HL-60/S4 (cell line): ENCODE measurements around the gene TSPEAR.

Experiments
- in situ Hi-C: fragments of 300-500 bp; cut with MboI; formaldehyde crosslinking; loops from 2 replicates; pipeline ENCODE4 v1.14.3; 2022; ENCODE audit warnings: low sequenced_read_pairs

Gene TSPEAR

DNA sequence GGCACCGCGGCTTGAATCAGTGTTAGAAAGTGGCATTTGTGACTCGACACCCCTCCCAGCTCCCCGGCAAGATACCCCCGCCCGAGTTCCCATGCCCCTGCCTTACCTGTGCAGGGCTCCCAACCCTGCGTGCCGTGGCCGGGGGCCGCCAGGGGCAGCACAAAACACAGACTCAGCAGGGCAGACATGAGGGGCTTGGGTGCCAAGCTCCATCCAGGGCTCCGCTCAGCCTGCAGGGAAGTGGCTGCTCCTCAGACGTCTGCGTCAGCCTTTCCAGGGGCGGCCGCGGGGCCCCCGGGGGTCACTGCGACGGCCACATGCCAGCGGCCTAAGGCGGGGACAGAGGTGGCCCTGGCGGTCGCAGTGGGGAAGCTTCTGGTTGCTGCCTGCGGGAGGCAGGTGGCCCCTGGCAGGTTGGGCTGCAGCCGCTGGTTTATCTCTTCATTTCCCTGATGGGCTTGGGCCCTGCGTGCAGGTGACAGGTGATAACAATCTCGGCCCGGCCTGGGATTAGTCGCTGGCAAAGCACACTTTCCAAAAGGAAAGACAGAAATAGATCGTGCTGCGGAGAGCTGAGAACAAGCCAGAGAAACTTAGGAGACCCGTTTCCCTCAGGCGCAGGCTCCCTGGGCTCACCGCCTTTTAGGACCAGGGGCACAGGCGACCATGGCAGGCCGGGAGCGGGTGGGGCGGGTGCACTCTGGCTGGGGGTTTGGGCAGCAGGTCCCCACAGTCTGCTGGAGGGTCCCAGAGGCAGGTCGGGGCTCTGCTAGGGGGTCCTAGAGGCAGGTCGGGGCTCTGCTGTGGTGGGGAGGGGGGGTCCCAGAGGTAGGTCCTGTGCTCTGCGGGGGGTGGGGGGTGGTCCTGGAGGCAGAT lies at the start of gene TSPEAR:
Gene TSPEAR, minus strand, starts transcription at position 246 of the 876 bp plus-strand sequence. Its CDS starts 58 bp downstream, at position 188.
- in situ Hi-C loops: no loop called here

DNA sequence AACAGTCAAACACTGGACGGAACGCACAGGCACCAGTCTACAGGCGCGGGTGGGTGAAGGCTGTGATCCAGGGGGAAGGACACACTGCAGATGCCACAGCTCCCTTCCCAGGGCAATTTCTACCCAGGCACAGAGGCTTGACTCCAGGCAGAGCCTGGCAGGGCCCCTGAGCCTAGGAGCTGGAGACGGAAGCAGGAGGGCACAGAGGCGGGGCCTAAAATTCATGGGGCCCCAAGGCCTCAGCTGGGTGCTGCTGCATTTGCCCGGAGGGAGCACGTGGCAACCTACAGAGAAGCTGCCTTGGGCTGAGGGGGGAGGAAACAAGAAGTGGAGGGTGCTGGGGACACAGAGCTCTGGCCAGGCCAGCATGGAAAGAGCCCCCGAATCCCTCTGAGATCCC lies 49.0 kb upstream of the TSPEAR start:
- in situ Hi-C loops: no loop called here

DNA sequence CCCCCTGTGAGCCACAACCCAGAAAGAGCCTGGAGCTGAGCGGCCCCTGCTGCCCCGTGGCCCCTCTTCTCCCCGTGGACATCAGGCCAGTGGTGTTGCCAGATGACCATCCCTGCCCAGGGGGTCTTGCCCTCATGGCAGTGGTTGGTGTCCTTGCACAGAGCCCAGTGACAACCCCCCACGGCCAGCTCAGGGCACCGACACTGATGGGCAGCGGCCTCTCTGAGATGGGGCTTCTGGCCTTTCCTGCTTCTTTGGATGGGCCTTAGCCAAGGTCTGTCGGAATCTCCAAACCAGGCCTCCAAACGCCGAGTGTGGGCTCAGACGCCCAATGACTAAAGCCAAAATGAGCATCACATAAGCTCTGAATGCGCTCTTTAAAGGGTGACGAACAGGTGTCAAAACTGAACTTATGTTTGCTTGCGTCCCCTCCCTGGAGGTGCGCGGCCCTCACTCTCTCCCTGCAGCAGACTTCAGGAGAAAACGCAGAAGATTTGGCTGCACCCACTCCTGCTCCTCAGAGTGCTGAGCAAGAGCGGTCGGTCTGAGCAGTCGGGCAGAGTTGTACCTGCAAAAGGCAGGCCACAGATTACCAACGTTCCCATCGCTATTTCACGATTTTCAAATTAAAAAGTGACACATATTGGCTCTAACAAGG lies 48.4 kb upstream of the TSPEAR start:
- in situ Hi-C loops: no loop called here

DNA sequence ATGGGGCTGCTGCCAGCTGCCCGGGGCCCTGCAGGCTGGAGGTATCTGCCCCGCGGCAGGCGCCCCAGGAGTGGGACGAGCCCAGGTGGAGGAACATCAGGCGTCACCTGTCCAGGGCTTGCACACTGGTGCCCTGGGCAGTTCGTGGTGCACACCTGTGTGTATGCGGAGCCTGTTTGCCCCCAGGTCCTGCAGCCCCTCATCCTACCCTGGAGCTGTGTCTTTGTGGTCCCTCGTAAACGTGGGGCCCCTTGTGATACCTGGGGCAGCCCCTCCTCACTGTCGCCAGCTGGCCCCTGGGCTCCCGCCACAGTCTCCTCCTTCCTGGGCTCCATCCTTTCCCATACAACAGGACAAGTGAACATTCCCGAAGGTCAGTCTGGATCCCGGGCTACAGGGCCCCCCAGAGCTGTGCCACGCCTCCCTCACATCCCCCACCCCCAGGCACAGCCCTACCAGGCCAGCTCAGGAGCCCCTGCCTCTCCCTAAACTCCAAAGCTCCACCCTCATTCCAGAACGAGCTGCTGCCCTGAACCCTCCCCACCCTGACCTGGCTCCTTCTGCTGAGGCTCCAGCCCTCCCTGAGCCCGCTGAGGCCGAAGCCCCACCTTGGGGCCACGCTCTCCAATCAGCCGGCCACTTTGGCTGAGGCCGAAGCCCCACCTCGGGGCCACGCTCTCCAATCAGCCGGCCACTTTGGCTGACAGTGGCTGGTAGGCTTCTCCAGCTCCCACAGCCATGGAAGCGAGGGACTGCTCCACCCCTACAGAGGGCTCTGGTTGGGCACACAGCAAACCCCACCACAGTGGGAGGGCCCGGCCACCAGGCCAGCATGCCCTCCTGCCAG lies 47.6 kb upstream of the TSPEAR start:
- in situ Hi-C loops: no loop called here

DNA sequence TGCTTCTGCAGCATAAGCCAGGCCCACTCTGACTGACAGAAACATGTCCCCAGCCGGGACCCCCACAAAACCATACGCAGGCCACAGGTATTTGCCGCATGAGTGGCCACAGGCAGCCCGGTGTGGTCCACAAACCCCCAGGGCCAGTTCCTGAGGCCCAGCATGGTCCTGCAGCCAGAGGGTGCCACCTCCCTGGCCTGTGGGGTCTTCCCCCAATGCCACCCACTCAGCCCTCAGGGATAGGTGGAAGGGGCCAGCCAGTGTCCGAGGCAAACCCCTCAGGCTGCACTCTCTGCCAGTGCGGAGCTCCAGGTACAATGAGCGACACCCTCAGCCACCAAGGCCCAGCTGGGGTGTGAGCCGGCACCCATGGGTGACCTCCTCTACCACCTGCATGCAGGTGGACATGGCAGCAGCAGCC lies 46.8 kb upstream of the TSPEAR start:
- in situ Hi-C loops: no loop called here

DNA sequence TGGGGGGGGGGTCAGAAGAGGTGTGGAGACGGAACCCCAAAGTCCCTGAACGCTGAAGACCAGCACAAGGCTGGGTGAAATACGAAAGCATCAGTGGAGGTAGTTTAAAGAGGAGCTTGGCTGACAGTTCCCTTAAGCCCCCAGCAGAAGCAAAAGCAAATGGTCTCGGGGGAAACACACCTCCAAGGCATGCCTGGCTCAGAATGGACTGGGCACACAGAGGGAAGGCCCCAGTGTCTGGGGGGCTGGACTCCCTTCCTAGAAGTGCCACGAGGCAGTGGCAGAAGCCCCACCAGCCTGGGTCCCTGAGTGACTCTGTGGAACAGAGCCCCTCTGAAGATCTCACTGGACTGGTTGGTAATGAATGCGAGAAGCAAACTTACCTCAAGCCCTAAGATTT lies 46.4 kb upstream of the TSPEAR start:
- in situ Hi-C loops: no loop called here

DNA sequence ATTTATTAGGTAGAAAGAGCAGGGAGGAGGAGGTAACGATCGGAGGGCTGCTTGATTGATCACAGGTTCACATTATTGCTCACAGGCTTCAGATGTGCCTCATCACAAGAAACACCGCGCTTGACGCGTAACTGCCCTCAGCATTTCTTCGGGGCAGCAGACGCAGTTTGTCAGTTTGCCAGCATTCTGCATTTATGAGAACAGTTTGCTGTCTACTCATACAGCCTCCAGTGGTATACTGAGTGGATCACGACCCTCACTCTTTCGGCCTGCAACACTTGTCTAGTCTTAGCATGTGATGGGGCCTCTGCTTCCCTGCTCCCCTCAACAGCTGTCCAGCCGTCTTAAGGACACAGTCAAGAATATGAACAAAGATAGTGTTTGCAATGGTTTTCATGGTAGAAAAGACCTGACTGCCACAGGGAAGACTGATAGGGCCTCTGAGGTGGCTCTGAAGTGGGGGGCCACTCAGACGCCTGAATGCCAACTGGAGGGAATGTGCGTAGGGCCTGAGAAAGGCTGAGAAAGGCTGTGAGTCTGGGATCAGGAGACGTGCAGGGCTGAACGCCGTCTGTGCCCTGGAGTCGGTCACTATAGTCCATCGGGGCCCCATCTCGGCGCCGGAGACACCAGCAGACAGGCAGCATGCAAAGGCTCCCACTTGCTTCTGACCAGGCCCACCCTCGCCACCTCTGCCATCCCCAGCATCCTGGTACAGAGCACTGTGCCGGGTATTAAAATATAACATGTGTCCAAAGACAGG lies 45.2 kb upstream of the TSPEAR start:
- in situ Hi-C loops: no loop called here

DNA sequence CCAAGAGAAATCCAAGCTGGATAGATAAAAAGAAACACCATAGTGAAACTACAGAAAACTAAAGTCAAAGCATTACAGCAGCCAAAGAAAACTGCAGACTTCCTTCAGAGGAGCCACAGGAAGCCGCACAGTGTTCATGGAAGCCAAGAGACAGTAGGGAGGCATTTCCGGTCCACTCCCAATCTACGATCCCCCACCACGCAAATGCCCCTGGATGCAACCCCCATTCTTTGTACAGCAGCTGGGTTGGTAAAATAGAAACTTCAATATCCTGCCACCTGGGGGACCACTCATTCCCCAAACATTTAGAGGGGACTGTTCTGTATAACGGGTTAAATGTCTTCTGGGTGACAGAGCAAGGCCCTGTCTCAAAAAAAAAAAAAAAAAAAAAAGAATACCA lies 43.9 kb upstream of the TSPEAR start:
- in situ Hi-C loops: no loop called here

DNA sequence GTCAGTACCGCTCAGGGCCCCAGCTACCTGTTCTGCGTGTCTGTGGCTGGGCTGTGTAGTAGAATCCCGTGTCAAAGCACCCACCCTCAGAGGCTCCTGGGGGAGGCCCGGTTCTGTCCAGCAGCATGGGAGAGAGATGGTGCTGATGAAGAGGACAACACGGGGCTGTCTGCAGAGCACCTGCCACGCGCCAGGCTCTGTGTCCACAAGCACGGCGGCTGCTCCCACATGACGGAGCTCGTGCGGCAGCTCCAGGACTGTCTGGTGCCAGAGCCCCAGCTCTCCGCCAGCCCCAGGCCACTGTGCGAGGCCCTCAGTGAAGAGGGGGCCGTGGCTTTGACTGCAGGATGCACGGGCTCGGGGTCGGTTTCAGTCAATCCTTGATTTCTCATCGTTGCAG lies 42.0 kb upstream of the TSPEAR start:
- in situ Hi-C loops: no loop called here

DNA sequence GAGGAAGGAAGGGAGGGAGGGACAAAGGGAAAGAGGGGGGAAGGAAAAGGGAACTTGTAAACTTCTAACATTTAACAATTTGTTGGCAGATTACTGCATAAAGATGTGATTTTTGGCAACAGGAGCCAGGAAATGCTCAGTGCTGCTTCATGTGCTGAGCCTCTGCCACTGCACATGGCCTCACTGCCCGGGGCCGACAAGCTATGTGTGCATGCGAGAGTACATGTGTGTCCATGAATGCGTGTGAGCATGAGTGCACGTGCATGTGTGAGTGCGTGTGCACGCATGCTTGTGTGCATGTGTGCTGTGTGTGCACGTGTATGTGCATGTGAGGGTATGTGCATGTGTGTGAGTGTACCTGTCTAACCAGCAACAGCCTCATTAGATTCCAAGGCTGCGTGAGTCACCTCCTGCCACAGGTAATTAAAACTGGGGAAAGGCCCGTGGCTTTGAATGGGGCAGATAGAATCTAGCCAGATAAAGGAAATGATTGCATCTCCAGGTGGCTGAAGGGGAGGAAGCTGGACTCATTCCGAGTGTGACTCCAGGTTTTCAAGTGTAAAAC lies 41.4 kb upstream of the TSPEAR start:
- in situ Hi-C loops: no loop called here

DNA sequence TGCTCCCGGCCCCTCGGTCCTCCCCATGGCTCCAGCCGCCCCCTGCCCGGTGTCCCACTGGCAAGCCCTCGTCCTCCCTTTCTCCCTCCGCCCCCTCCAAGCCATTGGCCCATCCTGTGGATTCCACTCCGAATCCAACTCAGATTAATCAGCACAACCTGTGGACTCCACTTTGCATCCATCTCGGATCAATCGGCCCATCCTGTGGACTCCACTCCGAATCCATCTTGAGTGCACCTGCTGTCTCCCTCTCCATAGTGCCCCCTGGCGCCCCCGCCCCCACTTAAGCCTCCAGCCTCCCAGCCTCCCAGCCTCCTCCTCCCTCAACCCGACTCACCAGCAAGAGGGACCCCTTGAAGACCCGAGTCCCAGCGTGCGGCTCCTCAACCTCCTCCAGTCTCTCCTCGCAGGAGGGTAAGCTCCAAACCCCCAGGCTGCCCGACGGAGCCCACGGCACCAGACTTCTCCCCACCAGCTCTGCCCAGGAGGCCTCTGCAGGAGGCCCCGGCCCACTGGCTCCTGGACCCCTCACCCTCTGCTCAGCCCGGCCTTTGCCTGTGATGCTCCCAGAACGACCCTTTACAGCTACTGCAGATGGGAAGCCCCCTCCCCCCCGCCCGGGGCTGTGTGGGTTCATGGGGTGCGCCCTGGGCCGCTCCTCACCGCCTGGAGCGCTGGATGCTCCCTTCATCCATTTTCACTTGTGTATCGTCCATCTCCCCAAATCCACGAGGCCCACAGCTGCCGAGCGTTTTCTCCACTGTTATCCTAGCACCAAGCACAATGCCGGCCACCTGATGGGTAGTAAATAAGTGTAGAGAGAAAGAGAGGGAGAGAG lies 40.6 kb upstream of the TSPEAR start:
- in situ Hi-C loops: no loop called here

DNA sequence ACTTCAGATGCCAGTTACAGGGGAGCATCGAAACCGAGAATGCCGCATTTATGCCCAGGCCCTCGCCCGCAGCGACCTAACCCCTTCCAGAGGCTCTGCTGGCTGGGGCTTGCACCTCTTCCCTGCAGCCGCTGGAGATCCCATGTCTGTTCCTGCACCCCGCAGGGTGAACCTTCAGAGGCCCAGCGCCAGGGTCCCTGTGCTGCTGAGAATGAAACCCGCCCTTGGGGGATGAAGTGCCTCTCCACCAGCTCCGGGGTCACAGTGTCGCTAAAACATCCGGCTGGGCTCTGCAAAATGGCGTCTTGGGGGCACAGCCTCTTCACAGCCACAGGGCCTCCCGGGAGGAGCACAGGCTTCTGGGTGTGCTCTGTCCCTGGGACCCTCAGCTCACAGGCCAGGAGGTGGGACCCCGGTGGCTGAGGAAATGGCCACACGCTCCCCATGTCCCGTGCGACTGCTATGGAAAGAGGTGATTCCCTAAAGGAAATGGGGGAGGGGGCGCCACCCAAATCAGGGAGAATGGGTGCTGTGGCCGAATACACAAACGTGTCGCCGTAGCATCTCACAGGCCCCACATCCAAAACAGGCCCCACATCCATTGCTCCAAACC lies 39.9 kb upstream of the TSPEAR start:
- in situ Hi-C loops: no loop called here

DNA sequence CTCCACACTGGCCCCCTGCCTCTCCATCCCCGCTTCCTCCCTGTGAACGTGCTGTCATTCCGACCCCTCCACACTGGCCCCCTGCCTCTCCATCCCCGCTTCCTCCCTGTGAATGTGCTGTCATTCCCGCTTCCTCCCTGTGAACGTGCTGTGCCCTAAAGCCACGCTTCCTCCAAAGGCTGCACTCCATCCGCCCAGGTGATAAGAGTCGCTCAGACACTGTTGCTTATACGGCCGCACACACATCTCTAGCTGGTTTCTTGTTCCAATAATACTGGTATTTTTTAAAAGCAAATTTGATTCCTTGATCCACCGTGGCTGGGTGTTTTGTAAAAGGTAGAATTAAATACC lies 39.3 kb upstream of the TSPEAR start:
- in situ Hi-C loops: no loop called here

DNA sequence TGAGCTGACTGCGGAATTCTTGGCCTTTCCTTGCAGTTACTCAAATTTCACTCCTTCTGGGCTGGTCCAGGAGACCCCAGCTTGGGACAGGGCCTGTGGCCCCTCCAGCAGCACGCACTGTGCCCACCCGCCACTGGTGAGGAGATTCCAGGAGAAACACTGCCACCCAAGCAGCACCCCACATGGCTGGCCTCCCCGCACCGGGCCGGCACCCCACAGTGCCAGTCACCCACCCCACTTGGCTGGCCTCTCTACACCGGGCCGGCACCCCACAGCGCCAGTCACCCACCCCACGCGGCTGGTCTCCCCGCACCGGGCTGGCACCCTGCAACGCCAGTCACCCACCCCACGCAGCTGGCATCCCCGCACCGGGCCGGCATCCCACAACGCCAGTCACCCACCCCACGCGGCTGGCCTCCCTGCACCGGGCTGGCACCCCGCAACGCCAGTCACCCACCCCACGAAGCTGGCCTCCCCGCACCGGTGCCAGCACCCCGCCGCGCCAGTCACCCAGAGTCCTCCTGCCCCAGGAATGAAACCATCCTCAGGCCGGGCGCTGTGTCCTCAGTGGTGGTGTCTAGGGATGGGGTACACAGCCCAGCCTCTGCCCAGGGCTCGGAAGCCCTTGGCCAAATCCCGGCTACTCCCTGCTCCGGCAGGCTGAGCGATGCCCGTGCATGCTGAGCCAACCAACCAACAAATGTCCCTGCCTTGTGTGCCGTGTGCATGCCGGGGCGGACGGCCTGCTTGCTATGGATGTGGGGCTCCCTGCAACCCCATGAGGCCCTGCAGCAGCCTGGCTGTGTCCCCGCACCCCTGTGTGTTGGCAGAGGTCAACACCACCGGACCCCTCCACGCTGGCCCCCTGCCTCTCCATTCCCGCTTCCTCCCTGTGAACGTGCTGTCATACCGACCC lies 38.6 kb upstream of the TSPEAR start:
- in situ Hi-C loops: no loop called here

DNA sequence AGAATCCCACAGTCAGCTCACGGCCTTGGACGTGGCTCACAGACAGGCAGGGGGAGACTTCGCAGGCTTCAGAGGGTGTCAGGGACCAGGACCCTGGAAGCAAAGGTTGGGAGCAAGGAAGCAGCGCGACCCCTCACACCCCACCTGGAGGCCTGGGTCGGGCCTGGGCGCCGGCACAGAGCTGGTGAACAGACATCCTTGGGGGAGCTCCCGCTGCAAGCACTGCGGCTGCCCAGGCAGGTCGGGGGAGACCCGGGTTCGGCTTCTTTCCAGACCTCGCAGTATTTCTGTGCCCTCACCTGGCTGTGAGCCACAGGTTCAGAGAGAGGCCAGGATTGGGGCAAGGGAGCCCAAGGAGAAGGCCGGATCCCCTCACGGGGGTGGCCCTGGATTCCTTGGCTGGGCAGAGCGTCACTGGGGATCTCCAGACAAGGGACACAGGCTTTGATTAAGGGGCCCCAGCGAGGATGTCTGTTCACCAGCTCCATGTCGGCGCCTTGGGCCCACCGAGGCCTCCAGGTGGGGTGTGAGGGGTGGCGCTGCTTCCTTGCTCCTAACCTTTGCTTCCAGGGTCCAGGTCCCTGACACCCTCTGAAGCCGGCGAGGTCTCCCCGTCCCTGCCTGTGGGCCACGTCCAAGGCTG lies 37.9 kb upstream of the TSPEAR start:
- in situ Hi-C loops: no loop called here

DNA sequence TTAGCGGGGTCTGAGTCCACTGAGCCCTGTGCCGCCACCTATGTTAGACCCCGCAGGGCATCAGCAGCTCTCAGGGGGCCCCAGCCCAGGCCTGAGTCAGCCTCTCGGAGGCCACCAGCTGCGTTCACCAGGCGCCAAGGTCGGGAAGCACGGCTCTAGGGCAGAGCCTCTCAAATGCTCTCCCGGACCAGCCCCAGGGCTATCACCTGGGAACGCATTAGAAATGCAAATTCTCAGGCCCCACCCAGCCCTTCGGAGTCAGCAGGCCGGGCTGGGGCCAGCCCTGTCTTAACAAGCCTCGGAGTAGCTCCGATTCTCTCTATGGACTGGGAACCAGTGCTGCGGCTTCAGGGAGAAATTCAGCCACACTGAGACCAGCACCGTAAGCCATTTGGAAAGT lies 37.2 kb upstream of the TSPEAR start:
- in situ Hi-C loops: no loop called here

DNA sequence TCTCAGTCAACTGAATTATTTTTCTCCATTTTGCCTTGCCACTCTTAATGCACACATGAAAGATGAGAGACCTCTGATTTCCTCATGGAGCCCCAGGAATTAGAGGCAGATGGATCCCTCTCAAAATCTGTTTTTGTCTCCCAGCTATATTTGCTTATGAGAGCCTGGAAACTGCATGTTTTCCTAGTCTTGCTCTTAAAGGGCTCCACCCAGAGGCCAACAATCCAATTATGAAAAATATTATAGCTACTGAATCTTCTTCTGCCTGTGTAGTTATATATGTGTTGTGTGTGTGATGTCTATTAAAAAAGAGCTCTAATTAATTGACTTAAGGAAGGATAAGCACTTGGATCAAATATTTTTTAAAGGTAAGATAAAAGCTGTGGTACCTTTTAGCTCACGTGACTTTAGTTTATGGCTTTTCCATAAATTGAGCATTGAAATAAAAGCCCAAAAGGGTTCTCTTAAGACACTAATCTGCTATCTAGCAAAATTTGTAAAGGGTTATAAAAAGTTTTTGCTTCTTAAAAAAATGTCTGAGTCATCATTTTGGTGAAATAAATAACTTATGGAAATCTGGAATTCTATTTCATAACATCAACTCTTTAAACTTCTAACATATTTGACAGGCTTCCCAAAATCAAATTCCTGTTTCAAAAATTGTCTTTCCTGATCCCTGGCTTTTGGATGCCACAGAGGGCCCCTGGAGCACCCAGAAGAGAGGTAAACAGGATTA lies 31.2 kb upstream of the TSPEAR start:
- in situ Hi-C loops: no loop called here
